ENCODE data around the gene TTC3.
"Not testable (repeated sequence)": the region's sequence is repeated elsewhere in the genome, so short reads cannot be mapped to it uniquely, and the experiment has no call there.

TTC3 gene

GRCh38 chr21:37199057-37199924 lies 126.2 kb downstream of the TTC3 start:
- DNase-seq, result no peak

GRCh38 chr21:37200641-37201480 lies 127.8 kb downstream of the TTC3 start:
- no peak for DNase-seq

GRCh38 chr21:37202221-37203110 lies 129.4 kb downstream of the TTC3 start:
- no peak for DNase-seq

GRCh38 chr21:37204580-37204979 lies 131.5 kb downstream of the TTC3 start:
- DNase-seq, result no peak

GRCh38 chr21:37206496-37206895 lies 133.4 kb downstream of the TTC3 start:
- DNase-seq, result no peak

- no peak for DNase-seq
These were observed 134.5 kb downstream of the TTC3 start for GRCh38 chr21:37207441-37208009.

GRCh38 chr21:37208056-37208721 lies 135.1 kb downstream of the TTC3 start:
- no peak for DNase-seq

- DNase-seq, result no peak
These were observed 135.7 kb downstream of the TTC3 start for GRCh38 chr21:37208741-37209225.

- no peak for DNase-seq
These were observed 137.1 kb downstream of the TTC3 start for GRCh38 chr21:37210130-37210529.

GRCh38 chr21:37210799-37211198 lies 137.7 kb downstream of the TTC3 start:
- DNase-seq, result no peak

- DNase-seq, result no peak
These were observed 141.9 kb downstream of the TTC3 start for GRCh38 chr21:37214952-37215351.

GRCh38 chr21:37219761-37220432 lies 146.8 kb downstream of the TTC3 start:
- no peak for DNase-seq

- DNase-seq, result peak; percentile 61
These were observed 147.5 kb downstream of the TTC3 start for GRCh38 chr21:37220433-37220980.

- DNase-seq, result peak; percentile 85
These were observed 148.1 kb downstream of the TTC3 start for GRCh38 chr21:37220981-37221664.

GRCh38 chr21:37222248-37222647 lies 149.2 kb downstream of the TTC3 start:
- DNase-seq, result not testable (repeated sequence)

- DNase-seq, result no peak
These were observed 150.8 kb downstream of the TTC3 start for GRCh38 chr21:37223804-37224345.

- DNase-seq, result no peak
These were observed 152.1 kb downstream of the TTC3 start for GRCh38 chr21:37224861-37225839.

All from NCI-H524 treated with DMSO at 0.1 percent for 48 hours (cell line).